A673 (cell line): ENCODE data around the gene IRS1. TPM values are rescaled to one million over a fixed set of nuclear protein-coding genes. Genes with fewer than 3 reads are reported as not detected.

ENCODE experiments used
- BruUV-seq: library from RNA; stranded (reverse); fragments of 400-500 nt; replicated peaks from 2 replicates; lab custom pipeline; 2021; lab: Mats Ljungman, UMichigan
- CTCF ChIA-PET: fragments of 300-600 bp; sonication (Branson Sonifier 250); formaldehyde crosslinking; loops from one replicate; lab custom pipeline; 2022; ENCODE audit warnings: antibody characterized with exemption; lab: Charles Lee
- POLR2A ChIA-PET: fragments of 300-600 bp; sonication (Branson Sonifier 250); formaldehyde crosslinking; loops from one replicate; lab custom pipeline; 2022; ENCODE audit warnings: antibody characterized with exemption; ENCODE audit not compliant: low non-redundant PET; lab: Charles Lee
- DNase-seq: peaks from one replicate; pipeline ENCODE4 v3.0.0-alpha.2; 2015; ENCODE audit warnings: low spot score
- H3K27ac ChIP-seq: fragments of 200-600 bp; sonication (generic); 2 replicates; pipeline ENCODE4 v1.5.1; 2016; ENCODE audit warnings: mixed run types, low read depth, mild to moderate bottlenecking, mixed read lengths, antibody characterized with exemption, low read length; ENCODE audit not compliant: poor library complexity, severe bottlenecking
- H3K27me3 ChIP-seq: fragments of 200-600 bp; sonication (generic); replicated peaks from 2 replicates; pipeline ENCODE4 v1.6.1; 2017; ENCODE audit warnings: mixed run types, low read depth, mild to moderate bottlenecking, mixed read lengths, antibody characterized with exemption, low read length; ENCODE audit not compliant: insufficient read depth, poor library complexity
- H3K36me3 ChIP-seq: fragments of 200-600 bp; sonication (generic); 2 replicates; pipeline ENCODE4 v1.6.1; 2016; ENCODE audit warnings: mixed run types, mild to moderate bottlenecking, mixed read lengths, antibody characterized with exemption, low read length; ENCODE audit not compliant: insufficient read depth, poor library complexity, severe bottlenecking
- H3K4me1 ChIP-seq: fragments of 200-600 bp; sonication (generic); 2 replicates; pipeline ENCODE4 v1.6.1; 2017; ENCODE audit warnings: mixed run types, mild to moderate bottlenecking, mixed read lengths, antibody characterized with exemption, low read length; ENCODE audit not compliant: insufficient read depth, poor library complexity, severe bottlenecking
- H3K4me3 ChIP-seq: fragments of 200-600 bp; sonication (generic); 2 replicates; pipeline ENCODE4 v1.5.1; 2016; ENCODE audit warnings: low read depth, mixed run types, mild to moderate bottlenecking, mixed read lengths, low read length; ENCODE audit not compliant: poor library complexity, severe bottlenecking
- H3K9me3 ChIP-seq: fragments of 200-600 bp; sonication (generic); 2 replicates; pipeline ENCODE4 v1.6.1; 2016; ENCODE audit warnings: mixed run types, low read depth, mild to moderate bottlenecking, mixed read lengths, antibody characterized with exemption, low read length; ENCODE audit not compliant: poor library complexity, severe bottlenecking
- EZH2 ChIP-seq: fragments of 200-600 bp; sonication (generic); IDR thresholded peaks from 2 replicates; pipeline ENCODE4 v1.6.1; 2017; ENCODE audit warnings: borderline replicate concordance, low read depth, mild to moderate bottlenecking, mixed read lengths, antibody characterized with exemption, low read length; ENCODE audit not compliant: poor library complexity, severe bottlenecking
- intact Hi-C: fragments of 100-400 bp; cut with micrococcal nuclease; formaldehyde crosslinking; loops from one replicate; pipeline ENCODE4 v1.10.0; 2022; ENCODE audit not compliant: unreplicated experiment
- total RNA-seq: library from RNA; stranded (reverse); gene quantifications from 2 replicates; pipeline ENCODE4 v1.2.3, GENCODE V29; 2021
- TF ChIP-seq, protein P1 (sequence below): fragments of 300-800, 200-600 bp; sonication (generic); conservative IDR thresholded peaks from 2 replicates; pipeline ENCODE4 v1.5.1; 2017; ENCODE audit warnings: low read depth, mild to moderate bottlenecking, antibody characterized with exemption, low read length, moderate library complexity, mixed read lengths

IRS1 gene
- total RNA-seq, 1 experiment from 2014 or later: 29.3 TPM

GRCh38 chr2:226839161-226839560, 39.5 kb upstream of the IRS1 start:
- Histone ChIP-seq H3K4me1 (peaks cover 12% of the 10 kb centered on the region), H3K27me3 (no peaks in the 10 kb centered on the region), H3K36me3 (no peaks in the 10 kb centered on the region), H3K9me3 (no peaks in the 10 kb centered on the region), H3K4me3 (no peak overlapping the region), H3K27ac (no peak overlapping the region)
- no peak for DNase-seq
- TF ChIP-seq, protein P1, sequence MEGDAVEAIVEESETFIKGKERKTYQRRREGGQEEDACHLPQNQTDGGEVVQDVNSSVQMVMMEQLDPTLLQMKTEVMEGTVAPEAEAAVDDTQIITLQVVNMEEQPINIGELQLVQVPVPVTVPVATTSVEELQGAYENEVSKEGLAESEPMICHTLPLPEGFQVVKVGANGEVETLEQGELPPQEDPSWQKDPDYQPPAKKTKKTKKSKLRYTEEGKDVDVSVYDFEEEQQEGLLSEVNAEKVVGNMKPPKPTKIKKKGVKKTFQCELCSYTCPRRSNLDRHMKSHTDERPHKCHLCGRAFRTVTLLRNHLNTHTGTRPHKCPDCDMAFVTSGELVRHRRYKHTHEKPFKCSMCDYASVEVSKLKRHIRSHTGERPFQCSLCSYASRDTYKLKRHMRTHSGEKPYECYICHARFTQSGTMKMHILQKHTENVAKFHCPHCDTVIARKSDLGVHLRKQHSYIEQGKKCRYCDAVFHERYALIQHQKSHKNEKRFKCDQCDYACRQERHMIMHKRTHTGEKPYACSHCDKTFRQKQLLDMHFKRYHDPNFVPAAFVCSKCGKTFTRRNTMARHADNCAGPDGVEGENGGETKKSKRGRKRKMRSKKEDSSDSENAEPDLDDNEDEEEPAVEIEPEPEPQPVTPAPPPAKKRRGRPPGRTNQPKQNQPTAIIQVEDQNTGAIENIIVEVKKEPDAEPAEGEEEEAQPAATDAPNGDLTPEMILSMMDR: no peak
- TF ChIP-seq EZH2: no peak
- no TSS peak for BruUV-seq
- CTCF ChIA-PET: interaction anchor here (0.7 kb wide), 1 partner anchor 138 kb away, joined by 5 read pairs; no protein-coding TSS in a partner anchor
- intact Hi-C loops: no loop called here
- POLR2A ChIA-PET: no interaction called here

- no peak overlapping the region for H3K27ac ChIP-seq
- no peaks in the 10 kb centered on the region for H3K27me3 ChIP-seq
- ChIA-PET POLR2A (interaction anchor here (0.6 kb wide), 1 partner anchor 634 kb away, joined by 13 read pairs; no protein-coding TSS in a partner anchor), CTCF (no interaction called here)
- no peaks in the 10 kb centered on the region for H3K9me3 ChIP-seq
- no peak overlapping the region for H3K4me3 ChIP-seq
- H3K4me1 ChIP-seq: peaks cover 12% of the 10 kb centered on the region
- H3K36me3 ChIP-seq: no peaks in the 10 kb centered on the region
- intact Hi-C loops: no loop called here
- TF ChIP-seq, protein P1: no peak
- TF ChIP-seq EZH2: no peak
- no peak for DNase-seq
- BruUV-seq: no TSS peak
Measured at GRCh38 chr2:226838722-226839121, 39.1 kb upstream of the IRS1 start.

GRCh38 chr2:226837787-226838603, 38.4 kb upstream of the IRS1 start:
- Histone ChIP-seq H3K27ac (no peak overlapping the region), H3K9me3 (no peaks in the 10 kb centered on the region), H3K27me3 (no peaks in the 10 kb centered on the region), H3K4me3 (no peak overlapping the region), H3K36me3 (no peaks in the 10 kb centered on the region), H3K4me1 (peaks cover 12% of the 10 kb centered on the region)
- no peak for DNase-seq
- intact Hi-C loops: no loop called here
- no TSS peak for BruUV-seq
- POLR2A ChIA-PET: interaction anchor here (0.6 kb wide), 1 partner anchor 635 kb away, joined by 13 read pairs; no protein-coding TSS in a partner anchor
- CTCF ChIA-PET: no interaction called here
- TF ChIP-seq EZH2: no peak
- TF ChIP-seq, protein P1: no peak
